NCI-H128 (cell line): ENCODE results near the gene MINDY4.

Experiments used
- DNase-seq: peaks from one replicate; lab custom pipeline; 2025; ENCODE audit not compliant: unreplicated experiment; lab: John Stamatoyannopoulos, UW

The MINDY4 gene

DNA sequence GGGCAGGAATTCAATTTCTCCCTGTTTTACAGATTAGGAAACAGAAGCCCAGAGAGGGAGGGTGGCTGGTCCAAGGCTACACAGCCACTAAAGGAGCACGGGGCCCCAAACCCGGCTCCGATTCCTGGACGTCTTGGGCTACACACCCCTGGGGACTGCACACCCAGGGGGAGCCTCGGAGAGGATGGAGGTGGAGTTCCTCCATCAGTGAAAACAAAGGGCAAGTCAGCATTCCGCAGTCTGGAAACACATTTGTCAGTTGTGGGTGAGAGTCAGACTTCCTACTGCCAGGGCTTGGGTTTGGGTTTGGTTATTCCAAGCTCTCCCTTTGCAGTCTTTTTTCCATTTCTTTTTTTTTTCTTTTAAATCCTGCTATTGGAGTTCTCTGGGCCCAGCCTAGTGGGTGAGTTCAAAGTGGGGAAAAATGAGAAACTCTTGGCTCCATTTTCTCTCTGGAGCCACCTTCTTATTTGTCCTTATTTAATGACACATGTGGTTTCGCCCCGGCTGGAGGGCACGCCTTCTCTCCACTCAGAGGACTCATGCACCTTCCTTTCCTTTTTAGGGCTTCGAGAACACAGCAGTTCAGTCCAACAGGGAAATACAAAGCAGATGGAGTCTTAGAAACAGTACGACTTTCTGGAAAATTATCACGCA, 80.6 kb downstream of the MINDY4 start:
- no peak for DNase-seq

DNA sequence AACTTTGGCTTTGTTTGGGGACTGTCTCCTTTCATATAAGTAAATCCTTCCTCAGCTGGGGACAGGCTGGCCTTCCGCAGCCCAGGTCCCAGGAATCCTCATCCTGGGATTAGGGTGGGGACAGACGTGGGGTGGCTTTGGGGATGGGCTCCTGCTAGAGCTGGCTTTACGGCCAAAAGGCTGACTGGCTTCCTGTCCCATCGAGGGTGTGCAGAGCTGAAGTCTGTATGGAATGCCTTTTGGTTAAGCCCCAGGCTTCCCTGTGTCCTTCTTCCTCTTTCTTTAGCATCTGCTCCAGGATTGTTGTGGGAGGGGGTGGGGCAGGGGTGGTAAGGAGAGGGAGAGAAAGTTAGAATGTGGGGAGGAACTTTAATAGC, 81.1 kb downstream of the MINDY4 start:
- DNase-seq, result no peak

DNA sequence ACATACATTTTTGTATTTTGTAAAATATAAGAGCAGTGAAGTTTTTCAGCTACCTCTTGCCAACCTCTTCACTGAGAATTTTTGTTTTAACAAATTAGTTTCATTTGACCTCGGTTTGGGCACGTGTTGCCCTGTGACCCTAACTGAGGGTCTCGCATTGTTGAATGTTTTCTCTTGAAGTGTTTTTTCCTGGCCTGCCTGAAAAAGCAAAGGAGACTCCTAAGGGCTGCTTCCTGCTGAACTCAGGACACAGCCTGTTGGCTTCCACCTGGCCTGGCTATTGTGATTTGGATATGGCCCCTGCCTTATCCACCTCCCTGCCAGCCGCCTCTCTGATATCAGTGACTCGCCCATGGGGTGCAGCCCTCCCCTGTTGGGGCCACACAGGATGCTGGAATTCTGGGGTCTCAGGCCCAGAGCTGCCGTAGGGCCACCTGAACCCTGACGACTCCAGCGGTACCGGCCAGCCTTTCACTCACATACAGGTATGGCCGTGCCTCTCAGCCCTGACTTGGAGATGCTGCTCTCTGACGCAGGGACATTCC, 81.6 kb downstream of the MINDY4 start:
- DNase-seq, result no peak

DNA sequence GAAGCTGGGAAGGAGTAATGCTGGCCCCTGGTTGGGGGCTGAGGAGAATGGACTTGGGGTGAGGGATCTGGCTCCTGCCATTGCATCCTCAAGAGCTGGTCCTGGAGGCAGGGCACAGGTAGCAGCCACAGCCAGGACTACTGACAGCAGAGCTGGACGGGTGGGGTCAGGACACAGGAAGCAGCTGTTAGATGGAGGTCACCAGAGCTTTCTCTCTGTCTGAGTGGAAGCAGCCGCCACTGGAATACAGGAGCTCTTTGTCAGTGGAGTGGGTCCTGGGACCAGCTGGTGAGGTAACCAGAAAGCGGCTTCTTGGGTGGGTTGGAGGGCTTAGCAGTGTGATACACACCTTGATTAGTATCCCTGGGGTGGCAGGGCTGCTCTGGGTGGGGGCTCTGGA, 82.4 kb downstream of the MINDY4 start:
- DNase-seq, result no peak

DNA sequence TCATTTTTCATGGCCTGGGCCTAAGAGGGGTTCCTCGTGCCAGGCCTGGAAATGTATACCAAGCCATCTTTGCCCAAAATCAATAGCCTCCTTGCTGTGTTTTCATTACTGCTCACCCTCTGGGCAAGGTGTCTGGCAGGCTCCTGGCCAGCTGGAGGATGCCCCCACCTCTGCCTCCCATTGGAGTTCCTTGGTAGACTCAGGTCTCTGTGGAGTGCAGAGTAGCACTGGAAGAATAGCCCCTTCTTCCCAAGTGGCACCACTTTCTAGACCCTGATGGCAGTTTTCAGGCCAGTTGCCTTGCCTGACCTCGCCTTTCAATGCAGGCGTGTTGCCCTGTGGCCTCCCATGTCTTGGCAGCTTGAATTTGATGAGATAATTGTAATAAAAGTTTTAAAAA, 84.7 kb downstream of the MINDY4 start:
- no peak for DNase-seq

DNA sequence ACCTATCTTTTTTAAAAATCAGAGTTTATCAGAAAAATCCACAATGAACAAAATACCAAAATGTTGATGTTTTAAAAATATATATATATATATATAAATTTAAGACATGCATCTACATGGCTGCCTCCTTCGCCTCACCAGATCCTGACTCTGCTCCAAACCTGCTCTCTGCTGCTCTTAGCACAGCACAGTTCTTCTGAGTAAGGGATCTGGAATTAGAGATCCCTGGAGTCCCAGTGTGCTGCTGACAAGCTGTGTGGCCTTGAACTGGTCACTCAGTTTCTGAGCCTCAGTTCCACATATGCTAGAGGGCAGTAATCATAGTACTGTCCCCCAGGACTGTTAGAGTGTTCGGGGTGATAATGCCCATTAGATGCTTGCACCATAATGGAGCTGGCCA, 87.4 kb downstream of the MINDY4 start:
- no peak for DNase-seq

DNA sequence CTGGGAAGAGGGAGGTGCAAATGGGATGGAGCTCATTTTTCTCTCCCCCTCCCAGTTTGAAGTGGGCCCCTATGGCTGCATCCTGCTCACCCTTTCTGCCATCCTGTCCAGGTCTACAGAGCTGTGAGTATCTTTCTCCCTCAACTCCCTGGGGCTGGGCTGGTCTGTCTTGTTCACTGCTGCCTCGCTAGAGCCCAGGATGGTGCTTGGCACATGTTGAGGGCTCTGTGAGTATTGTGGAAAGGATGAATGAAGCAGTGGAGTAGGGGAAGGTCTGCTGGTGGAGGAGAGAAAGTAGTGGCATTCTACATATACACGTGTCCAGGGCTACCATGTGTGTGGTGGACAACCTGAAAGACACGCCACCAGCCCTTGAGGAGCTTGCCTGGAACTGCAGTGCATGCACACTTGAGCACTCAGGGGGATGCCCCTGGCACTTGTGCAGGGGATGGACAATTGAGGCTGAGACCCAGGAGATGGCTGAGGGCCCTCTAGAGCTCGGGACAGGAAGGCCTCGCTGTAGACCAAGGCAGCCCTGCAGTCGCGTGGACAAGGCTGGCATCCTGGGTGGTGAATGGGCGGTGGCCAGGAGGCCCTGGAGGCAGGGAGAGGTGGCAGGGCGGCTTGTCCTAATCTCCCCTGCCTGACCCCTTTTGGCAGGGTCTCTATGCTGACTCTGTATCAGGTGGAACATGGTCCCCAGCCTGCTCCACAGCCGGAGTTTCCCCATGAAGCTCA, 88.2 kb downstream of the MINDY4 start:
- no peak for DNase-seq

DNA sequence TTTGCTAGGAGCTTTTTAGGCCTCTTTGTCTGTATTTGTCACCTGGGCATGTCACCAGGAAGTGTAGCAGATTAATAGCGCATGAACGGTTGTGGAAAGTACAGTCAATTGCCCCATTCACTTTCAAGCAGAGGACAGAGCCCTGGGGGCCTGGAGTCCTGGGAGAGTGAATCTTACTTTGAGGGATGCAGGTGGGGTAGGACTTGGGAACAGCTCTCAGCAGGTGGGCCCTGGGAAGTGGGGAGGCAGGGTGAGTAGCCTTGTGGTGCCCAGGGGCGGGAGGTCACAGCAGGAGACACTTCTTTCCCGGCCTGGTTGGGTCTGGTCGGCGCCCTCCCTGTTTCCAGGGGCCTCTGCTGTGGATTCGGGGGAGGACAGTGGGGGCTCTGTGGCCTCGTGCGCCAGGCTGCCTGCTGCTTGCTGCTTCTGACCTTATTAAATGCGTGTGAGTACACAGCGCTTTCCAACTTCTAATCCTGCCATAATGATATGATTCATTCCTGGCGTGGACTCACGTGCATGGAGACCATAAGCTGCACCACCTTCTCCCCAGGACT, 88.8 kb downstream of the MINDY4 start:
- no peak for DNase-seq

DNA sequence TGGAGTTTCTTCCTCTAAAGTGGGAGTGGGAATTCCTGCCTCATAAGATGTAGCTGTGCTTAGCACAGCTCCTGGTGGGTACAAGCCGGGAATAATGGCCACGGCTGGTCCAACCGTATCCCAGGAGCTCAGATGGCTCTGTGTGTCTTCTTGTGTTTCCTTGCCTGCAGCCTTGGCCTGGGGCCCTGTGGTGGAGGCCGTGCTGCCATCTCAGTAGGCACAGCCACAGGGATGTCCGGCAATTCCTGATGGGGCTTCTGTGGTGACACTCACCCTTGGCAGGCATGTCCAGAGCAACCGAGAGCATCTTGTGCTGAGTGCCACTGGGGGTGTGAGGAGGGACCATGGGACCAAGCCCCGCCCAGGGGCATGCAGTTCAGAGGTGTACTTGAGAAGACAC, 90.4 kb downstream of the MINDY4 start:
- no peak for DNase-seq

DNA sequence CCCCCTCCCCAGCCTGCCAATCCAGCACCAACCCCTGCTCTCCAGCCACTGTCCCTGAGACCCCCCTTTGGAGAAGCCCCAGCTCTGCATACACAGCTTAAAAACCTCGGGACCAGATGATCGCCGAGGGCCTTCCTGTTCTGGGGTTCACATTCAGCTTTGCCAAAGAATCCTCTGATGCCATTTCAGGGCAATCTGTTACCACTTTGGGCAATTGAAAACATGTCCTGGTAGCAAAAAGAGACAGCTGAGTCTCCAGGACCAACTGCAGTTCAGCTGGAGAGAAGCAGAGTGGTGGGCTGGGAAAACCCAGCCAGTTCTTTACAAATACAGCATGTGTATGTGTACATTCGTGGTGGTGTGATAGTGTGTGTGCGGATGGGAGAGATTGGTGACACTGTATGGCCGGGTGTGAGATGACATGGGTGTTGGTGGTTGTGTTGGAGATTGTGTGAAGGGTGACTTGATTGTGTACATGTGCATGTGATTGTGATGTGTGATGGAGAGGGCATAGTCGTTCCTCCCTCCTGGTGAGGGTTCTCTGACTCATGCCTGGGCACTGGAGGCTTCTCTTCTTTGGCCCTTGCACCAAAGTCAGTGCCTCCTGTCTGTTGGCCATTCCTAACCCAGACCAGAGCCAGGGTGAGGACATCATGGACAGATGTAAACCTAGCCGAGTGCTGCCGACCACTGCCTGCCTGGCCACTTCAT, 91.9 kb downstream of the MINDY4 start:
- no peak for DNase-seq

DNA sequence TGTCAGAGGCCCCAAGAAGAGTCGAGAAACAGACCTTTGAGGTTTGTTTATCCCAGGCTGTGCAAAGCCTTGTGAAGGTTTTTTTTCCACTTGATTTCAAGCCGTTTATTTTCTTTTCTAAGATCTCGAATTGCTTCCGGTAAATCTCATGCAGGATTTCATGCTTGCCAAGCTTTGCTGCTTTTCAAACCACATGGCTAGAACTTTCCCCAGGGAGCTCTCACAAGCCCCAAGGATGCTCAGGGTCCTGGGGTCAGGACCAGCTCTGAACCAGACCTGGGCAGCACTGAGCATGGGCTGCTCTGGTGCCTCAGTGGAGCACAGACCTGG, 92.5 kb downstream of the MINDY4 start:
- no peak for DNase-seq

DNA sequence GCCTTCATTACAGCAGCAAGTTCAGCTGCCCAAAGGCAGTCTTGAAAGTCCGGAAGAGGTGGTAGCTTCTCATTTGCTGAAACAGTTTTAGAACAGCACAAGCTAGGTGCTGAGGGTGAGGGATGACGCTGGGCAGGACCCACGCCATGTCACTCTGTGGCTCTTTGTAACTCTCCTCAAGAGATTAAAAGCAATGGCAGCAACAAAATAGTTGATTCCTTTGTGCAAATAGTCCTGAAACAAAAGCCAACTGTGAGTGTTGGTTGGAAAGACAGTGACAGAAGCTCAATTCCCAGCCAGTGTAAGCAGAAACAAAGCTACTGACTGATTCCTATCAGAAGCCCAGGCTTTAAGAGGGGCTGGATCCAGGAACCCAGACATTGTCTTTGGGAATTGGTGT, 92.9 kb downstream of the MINDY4 start:
- no peak for DNase-seq

DNA sequence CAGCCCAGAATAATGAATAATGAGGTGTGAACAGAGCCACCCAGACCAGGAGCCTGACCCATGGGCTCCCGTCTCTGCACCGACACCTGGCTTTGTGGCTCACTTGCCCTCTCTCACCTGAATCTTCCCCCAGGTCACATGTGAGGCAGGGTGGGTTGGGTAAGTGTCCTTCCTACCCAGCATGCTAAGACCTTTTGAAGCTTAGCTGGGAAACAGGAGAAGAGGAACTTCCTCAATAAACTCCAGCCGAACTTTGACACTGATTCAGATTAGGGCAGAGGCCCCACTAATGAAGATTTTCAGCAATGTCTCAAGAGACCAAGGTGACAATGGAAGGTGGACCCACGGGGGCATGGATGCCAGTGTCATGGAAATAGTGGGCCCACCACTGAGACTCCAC, 93.9 kb downstream of the MINDY4 start:
- DNase-seq, result no peak

DNA sequence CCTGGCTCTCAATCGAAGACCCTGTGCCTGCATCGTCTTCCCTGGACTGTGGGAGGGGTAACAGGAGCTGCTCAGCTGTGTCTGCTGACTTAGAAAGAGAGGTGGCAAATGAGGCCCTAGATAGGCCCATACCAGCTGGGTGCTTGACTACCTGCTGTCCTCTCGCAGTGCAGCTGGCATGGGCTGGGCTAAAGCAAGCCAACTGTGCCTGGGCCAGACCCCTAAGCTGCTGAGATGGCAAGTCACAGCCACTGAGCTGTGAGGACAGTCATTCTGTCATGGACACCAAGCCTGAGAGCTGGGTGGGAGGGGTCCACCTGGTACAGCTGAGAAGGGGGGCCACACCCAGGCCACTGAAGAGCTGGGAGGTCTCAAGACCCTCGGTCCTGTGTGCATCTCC, 94.6 kb downstream of the MINDY4 start:
- no peak for DNase-seq

DNA sequence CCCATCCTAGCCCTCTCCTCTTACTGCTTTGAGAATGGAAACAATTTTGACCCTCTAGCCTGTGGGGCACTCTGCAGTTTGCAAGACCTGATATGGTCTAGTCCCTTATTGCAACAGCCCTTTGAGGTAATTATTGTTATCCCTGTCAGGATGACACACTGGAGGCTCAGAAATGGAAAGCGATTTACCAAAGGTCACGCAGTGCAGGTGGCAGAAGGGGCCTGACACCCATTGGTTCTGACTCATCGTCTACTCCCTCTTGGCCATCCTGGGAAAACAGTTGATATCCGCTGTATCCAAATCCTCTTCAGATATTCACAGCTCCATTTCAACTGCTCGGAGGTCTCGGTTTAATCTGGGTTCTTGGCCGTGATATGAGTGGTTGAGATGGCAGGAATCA, 95.7 kb downstream of the MINDY4 start:
- DNase-seq, result no peak

DNA sequence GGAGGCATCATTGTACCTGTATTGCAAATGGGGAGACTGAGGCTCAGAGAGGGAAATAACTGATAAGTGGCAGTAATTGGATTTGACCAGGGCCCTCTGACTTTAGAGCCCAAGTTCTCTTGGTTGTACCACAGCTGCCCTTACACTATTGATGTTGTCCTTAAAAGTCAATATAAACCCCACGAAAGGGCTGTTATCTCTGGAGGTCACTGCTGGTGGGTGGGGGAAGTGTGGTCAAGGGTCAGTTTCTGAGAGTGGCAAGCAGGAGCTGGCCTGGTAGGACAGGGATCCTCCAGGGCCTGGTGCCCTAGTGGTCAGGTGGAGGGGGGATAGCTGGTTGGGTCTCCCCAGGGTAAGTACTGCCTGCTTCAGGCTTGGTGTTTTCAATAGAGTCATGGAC, 96.3 kb downstream of the MINDY4 start:
- no peak for DNase-seq

DNA sequence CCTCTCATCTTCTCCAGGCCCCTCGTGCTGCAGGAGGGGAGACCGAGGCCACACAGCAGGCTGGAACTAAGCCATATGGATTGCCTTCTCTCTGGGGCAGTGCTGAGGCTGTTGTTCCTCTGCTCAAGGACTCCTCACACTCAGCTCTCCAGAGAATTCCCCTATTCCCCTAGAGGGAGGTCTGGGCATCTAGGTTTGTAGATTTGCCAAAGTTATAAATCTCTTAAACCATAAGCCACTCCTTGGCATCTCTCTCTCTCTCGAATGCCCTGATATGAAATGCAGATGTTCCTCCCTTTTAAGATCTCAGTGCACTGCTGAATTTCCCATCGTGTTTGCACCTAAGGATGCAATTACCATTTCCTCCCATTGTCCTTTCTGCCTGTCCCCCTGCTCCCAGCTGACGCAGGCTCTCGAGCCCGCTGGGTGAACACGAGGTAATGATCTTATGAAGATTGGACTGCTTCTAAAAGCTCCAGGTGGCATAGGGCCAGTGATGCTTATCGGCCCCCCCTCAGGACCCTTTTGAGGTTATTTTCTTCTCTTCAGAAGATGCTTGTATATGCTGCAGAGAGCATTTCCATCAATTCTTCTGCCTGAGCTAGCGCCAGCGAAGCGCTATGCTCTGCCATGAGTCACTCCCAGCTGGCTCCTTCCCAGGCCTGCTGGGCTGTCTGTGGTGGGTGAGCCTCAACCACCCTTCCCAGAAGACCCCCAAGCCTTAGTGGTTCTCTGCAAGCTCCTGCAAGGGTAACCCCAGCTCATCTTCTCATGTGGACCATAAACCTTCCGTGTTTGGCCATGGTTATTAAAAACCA, 98.8 kb downstream of the MINDY4 start:
- no peak for DNase-seq

DNA sequence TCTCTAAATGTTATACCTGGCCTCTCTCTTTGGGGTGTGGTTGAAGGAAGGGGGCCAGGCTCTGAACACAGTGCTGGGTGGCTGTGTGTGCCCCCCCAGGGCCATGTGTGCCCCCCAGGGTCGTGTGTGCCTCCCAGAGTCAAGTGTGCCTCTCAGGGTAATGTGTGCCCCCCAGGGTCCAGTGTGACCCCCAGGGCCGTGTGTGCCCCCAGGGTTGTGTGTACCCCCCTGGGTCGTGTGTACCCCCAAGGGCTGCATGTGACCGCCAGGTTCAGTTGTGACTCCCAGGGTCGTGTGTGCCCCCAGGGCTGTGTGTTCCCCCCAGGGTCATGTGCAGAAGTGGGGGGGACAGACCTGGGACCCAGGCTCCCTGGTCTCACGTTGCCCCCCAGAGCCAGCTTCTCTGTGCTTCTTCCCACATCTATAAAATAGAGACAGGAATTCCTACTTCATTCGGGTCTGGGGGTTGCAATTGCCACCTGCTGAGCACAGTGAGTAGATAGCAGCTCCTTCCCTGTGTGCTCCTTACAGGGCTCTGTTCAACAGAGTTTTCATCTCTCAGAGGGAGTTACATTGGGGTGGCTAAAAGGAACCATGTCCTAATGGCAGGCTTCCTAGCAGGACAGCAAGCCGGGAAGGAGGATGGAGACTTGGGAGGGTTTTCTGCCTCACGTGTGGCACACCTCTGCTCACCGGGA, 99.8 kb downstream of the MINDY4 start:
- DNase-seq, result no peak

DNA sequence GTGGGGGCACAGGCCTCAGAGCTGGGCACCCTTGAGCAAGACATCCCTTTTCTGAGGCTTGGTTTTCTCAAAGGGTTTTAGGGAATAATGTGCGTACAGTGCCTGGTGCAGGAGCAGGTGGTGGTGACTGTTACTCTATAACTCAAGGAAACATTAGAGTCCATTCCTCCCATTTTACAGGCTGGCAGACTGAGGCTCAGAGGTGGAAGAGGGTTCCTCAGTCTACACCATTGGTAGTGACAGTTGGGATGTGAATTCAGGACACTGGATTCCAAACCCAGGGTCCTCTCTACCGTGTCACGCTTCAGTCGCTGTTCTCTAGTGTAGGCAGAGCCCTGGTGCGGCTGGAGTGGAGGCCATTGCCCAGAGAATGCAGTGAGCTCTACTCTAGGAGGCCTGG, 100.4 kb downstream of the MINDY4 start:
- DNase-seq, result no peak

DNA sequence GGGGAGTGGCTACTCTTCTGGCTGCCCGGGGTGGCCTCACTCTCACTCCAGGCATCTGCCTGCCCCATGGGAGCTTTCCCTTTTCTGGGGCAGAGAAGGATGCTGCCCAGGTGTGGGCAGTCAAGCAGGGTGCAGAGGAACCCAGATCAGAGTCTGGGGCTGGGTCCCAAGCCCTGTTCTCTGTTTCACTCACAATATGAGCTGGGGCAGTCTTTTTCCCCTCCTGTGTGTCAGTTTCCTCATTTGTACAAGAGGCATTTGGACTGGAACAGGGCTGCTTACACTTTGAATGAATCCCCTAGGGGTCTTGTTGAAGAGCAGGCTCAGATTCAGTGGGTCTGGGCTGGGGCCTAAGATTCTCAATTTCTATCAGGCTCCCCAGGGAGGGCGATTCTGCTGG, 102.0 kb downstream of the MINDY4 start:
- DNase-seq, result no peak

DNA sequence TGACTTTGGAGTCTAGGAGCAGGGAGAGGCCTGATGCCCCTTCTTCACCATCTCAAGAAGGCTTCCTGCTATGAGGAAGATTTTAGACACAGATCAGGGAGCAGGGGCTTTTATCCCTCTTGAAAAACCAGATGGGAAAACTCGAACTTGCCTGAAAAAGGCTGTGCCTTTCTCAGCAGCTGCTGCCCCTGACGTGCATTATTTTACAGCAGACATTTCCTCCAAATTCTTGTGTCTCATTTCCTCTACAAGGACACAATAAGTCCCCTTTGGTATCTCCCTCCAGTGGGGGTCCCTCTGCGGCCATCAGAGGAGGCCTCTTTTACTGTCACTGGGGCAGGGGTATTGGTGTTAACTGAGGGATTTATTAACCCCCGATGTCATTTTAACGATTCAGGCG, 102.4 kb downstream of the MINDY4 start:
- DNase-seq, result no peak
